GM10847 (cell line): ENCODE results near the gene IFT43.

Experiments
- POLR2A ChIP-seq: IDR thresholded peaks from 2 replicates; pipeline ENCODE4 v1.6.1; 2011; ENCODE audit not compliant: insufficient read length; ENCODE audit errors: extremely low read depth

The IFT43 gene

DNA sequence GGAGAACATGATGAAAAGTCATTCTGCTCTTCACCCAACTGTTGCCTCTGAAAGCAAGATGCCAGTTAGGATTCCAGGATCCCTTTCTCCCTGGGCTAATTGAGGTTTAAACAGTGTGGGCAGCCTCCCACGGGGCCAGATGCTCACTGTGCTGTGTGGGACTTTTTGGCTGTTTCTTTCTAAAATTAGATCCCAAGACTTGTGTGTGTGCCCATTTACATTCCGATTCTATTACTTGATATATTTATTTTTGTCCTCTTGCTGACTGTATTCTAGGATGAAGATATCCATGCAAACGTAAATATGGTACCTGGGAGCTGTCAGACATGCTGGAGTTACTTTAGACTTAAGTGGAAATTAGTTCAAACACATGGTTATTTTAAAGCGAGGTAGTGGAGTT lies 6.2 kb downstream of the IFT43 start:
- TF ChIP-seq POLR2A: no peak

DNA sequence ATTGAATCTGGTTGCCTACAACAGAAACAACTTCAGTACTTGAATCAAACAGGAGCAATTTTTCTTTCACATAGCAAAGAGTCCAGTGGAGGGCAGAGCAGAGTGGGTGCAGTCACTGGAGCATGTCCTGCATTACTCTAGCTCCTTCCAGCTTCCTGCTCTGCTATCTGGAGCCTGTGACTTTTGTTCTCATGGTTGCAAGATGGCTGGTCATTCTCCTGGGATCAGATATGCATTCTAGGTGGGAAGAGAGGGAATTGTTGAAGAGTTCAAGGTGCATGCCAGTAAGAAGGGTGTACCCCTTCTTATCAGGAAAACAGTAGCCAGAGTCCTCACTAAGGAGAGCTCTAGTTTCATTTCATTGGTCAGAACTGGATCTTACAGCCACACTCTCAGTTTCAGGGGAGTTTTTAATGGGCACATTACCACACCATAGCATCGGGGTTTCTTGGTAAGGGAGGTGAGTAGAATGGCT lies 8.0 kb downstream of the IFT43 start:
- no peak for TF ChIP-seq POLR2A

DNA sequence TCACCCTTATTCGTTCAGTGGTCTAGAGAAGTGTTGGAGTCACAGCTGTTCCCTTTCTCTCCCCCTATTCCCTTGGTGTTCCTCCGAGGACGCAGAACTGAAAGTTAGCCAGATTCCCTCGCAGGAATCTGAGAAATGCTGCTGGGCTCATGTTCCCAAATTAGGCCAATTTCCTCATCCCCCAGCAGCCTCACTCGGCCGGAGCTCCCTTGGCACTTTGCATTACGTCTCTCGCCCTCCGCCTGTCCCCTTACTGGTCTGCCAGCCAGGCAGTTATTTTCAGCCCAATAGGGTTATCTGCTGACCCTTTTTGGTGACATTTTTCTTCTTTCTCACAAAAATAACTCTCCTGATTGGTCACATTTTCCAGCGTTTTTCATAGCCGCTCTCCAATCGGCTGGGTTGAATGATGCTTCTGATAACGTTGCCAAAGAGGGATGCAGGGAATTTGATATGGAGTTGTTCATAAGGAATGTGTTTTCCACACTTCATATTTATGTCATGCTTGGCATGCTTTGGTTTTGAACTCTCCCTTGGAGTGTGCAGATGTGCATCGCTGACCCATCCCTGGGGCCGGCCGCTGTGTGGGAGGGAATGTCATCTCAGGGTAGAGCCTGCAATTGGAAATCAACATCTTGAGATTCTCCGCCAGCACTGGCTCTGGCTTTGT lies 9.9 kb downstream of the IFT43 start:
- no peak for TF ChIP-seq POLR2A

DNA sequence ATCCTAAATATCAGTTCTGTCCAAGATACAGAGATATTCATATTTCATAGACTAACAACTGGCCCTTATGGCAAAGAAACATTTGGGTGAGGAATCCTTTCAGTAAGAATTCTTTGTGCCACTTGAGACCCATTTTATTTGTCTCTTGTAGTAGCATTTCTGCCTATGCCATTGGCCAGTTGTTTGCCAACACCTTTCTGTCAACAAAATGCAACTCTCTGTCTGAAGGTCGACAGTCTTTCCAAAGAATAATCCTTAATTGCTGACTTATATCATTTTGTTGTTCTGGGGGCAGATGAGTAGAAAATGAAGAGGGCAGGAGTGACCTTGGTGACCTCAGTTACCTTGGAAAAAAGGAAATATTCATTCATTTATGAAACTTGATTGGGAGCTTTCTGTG lies 10.9 kb downstream of the IFT43 start:
- TF ChIP-seq POLR2A: no peak

DNA sequence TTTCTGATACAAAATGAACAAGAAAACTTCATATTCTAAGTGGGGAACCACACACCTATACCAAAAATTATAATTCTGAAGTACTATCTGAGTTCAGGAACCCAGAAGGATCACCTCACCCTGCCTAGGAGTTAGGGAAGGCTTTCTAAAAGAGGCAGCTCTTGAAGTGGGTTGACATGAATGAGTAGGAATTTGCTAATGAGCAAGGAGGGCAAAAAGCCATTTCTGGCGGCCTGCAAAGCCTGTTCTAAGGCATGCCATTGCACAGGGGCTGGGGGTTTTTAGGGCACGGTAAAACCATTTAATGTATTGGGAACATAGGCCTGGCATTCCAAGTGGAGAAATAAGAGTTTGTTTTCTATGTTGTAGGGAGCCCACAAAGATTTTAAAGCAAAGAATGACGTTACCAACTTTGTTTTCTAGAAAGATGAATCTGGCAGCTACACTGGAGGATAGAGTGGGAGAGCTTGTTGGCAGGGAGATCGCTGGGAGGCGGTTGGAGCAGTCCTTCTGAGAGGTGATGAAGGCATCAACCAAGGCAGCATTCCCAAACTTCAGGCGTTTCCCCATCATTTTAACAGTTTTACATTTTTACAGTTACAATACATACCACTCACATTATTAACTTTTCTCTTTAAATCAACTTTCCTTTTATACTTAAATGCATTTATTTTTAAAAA lies 14.1 kb downstream of the IFT43 start:
- TF ChIP-seq POLR2A: no peak

DNA sequence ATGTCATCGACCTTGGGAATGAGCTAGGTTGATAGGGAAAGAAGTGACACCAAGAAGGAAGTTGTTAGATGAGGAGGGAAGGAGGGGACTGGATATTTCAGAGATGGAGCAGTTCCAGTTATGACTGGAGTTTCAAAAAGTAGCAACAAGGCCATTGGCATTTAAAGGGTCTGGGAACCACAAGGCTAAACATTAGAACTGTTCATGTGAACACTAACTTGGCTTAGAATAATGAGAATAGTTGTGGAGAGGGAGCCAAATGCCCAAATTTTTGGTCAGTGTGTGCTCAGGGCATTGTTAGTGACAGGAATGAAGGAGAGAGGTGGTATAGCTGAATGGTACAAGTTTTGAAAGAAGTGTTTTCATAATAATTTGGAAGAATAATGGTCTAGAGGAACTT lies 16.8 kb downstream of the IFT43 start:
- TF ChIP-seq POLR2A: no peak

DNA sequence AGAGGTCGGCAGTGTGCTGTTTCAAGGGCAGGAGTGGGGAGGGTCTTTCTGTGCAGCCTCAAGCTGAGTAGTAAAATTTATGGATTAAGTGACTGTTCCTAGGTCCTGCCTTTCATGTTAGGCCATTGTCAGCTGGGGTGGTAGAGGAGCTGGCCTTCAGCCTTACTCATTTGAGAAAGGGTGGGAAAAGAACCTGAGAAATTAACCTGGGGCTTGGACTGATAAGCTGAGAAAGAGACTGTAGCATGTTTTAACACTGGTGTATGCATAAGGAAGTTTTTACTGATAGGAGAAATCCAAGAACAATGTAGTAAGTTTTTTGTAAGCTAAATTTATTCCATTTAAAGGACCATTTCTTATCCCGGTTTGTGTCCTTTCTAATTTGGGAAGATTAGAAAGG lies 20.7 kb downstream of the IFT43 start:
- TF ChIP-seq POLR2A: no peak

DNA sequence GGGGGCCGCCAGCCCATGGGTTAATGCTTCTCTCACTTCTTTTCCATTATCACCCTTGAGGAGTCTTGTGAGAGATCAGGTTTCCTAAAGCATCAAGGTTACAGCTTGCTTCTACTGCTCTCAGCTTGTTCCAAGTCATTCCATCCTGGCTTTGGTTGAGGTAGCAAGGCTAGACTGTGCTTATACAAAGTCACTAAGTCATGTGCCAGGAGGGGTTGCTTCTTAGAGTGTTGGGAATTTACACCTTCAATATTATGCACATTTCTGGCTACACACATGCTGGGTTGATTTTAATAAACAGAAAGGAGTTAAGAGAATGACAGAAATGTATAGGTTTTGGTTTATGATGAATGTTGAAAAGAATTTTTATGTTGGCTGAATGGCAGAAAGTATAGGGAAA lies 21.8 kb downstream of the IFT43 start:
- TF ChIP-seq POLR2A: no peak

DNA sequence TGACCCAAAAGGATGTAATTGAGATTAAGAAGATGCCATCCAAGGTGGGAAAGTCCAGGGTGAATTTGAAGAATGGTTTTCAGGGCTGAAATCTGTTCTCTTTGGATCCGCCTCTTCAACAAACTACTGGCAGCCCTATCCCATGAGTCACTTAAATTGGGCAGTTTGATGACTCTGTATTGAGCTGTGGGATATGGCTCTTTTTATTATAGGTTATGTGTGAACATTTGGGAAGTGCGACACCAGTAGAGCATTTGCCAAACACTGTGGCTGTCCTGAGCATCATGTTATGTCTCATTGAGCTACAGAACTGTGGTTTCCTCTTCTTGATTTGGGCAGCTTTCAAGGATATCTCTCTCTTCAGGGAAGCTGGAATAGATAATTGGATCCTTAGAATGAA lies 22.3 kb downstream of the IFT43 start:
- no peak for TF ChIP-seq POLR2A

DNA sequence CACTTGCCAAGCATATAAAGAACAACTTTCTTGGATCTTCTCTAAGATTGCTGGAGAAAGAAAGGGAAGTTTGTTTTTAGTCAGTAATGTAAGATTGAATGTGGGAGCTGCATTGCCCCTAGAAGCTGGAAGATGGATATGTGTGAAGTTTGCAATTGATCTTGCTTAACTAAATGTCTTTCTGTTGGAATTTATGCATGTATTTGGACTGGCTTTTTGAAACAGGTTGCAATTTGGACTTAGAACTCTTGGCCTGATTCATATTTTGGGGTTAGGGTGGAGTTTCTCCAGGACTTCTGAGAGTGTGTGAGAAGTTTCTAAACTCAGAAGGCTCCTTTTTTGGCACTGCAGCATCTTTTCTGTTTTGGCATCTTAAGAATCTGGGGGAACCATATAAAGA lies 26.4 kb downstream of the IFT43 start:
- TF ChIP-seq POLR2A: no peak

DNA sequence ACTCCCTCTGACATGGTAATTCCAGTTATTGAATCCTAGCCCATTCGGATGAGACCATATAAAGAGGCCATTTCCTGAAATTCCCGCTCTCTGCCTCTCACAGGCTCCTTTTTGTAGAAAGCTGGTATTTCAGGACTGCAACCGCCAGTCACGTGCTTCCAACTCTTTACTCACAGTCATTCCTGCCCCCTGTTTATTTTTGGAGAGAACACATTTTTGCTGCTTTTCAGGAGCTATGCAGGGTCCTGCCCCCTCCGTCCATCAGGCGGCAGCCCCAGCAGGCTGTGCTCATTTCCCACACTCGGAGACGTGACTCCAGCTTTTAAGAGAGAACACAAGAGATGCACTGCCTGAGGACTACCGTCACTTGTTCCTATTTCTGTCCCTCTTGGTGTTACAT lies 26.8 kb downstream of the IFT43 start:
- TF ChIP-seq POLR2A: no peak

DNA sequence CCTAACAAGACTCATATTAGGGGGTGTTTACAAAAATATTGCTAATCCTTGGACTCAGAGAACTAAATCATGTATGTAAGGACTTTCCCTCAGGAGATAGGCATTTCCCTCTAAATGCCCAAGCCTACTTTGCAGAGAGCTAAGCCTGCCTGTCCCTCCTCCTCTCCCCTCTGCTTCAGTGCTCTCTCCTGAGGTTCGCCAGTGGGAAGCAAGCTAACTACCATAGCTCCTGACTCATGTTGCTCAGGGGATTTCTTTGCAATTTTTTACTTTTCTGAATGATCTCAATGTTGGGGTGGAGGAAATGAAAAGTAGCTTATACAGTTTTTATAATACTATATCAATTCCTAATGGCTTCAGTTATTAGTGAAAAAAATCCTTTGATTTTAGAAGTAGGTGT lies 29.6 kb downstream of the IFT43 start:
- TF ChIP-seq POLR2A: no peak

DNA sequence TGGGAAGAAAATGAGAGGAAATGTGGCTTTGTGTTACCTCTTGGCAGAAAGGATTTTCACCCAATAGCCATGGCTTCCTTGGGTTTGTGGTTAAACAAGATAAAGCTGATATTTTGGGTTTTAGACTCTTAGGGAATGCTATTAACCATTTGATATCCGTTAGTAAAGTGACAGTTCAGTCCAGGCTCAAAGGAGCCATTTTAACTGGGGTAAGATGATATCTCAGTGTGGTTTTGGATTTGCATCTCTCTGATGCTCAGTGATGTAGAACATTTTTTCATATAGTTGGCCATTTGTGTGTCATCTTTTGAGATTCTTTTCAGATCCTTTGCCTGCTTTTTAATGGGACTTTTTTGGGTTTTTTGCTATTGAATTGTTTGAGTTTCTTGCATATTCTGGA lies 30.1 kb downstream of the IFT43 start:
- no peak for TF ChIP-seq POLR2A

DNA sequence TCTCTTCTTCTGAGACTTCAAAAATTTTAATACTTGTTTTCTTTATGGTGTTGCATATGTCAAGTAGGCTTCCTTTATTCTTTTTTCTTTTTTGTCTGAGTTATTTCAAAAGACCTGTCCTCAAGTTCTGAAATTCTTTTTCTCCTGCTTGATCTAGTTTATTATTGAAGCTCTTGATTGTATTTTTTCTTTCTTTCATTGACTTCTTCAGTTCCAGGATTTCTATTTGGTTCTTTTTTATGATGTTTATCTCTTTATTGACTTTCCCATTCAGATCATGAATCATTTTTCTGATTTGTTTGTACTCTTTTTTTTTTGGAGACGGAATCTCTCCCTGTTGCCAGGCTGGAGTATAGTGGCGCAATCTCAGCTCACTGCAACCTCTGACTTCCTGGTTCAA lies 34.1 kb downstream of the IFT43 start:
- TF ChIP-seq POLR2A: no peak

DNA sequence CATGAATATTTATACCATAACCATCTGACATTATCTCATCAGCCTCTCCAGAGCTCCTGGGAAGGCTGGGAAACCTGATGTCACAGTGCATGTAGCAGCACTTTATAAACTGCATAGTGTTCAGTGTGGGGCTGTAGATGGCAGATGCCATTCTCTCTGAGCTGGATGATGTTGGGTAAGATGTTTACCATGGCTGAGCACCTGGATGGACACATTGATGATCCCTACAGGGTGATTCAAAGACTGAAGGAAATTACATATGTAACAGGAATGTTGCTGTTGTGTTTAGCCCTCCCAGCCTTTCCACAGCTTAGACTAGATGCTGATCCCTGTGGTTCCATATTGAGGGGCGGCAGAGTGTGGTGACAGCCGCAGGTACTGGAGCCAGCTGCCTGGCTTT lies 37.4 kb downstream of the IFT43 start:
- no peak for TF ChIP-seq POLR2A

DNA sequence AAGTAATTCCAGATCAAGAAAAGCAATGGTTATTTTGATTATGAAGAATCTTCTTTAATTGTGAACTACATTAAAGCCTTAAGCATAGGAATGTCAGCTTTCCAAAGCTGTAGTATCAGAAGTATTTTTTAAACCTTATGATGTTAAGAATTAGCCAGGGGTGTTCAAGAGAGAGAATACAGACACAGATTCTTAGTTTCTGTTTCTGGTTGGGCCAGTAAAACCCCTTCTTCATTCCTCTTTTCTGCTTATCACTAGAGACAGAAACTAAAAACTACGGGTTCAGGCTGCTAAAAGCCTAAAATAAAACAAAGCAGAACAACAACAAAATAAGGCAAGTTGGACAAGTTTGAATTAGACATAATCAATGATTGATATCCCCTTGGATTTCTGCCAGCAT lies 38.2 kb downstream of the IFT43 start:
- no peak for TF ChIP-seq POLR2A
